SU-DHL-6 (cell line): ENCODE data around the gene EIF3B.

Experiments used
- CTCF ChIP-seq: fragments of 200-600 bp; sonication (generic); IDR thresholded peaks from one replicate; pipeline ENCODE4 v1.5.1; 2017; ENCODE audit warnings: antibody characterized with exemption, mild to moderate bottlenecking, low read length, moderate library complexity; ENCODE audit not compliant: insufficient read depth, poor library complexity, severe bottlenecking
- EZH2phosphoT487 ChIP-seq: fragments of 200-600 bp; sonication (generic), shearing (Covaris generic); conservative IDR thresholded peaks from 2 replicates; pipeline ENCODE4 v1.6.1; 2018; ENCODE audit warnings: mild to moderate bottlenecking, antibody characterized with exemption, low read length, moderate library complexity, mixed read lengths

- TF ChIP-seq CTCF (no peak), EZH2phosphoT487 (no peak)
Observed at GRCh38 chr7:2388637-2388954, 34.0 kb downstream of the EIF3B start.
